ENCODE data around the gene EARS2.

DNA sequence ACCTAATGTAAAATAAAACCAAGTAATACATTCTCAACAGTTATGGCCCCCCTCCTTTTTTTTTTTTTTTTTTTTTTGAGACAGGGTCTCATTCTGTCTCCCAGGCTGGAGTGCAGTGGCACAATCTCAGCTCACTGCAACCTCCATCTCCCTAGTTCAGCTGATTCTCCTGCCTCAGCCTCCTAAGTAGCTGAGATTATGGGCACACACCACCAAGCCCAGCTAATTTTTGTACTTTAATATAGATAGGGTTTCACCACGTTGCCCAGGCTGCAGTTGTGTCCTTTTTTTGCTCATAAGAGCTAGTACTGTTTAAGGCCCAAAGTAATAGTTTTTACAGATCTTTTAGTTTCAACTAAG, 18.3 kb downstream of the EARS2 start:
- no peak for TF ChIP-seq POLR2A (IDR thresholded peaks at IDR 0.05; ENCODE audit: low read length)
- TF ChIP-seq GATA1 (IDR thresholded peaks at IDR 0.05; ENCODE audit: low read depth, low read length): no peak

Data from erythroblast (primary cell).